Stimulated activated memory B cell treated with anti-CD40 and anti-IgM and Interleukin-4, amounts not matched to agents 10 μg/mL and 1 μg/mL and 100 μg/mL, for 72 hours (primary cell): Measurements from ENCODE around the gene HSPB7.
"Not testable (repeated sequence)": the region's sequence is repeated elsewhere in the genome, so short reads cannot be mapped to it uniquely, and the experiment has no call there.

Source experiments
- ATAC-seq: fragments of 150-1000 bp; cut with Tn5 transposase; 2 replicates; pipeline ENCODE4 v1.10.0; 2021
- H3K27ac Mint-ChIP-seq: one replicate; pipeline ENCODE4 v1.8.0; 2022; ENCODE audit warnings: mild to moderate bottlenecking, mixed read lengths
- H3K27me3 Mint-ChIP-seq: one replicate; pipeline ENCODE4 v1.8.0; 2022; ENCODE audit warnings: mixed read lengths
- H3K36me3 Mint-ChIP-seq: one replicate; pipeline ENCODE4 v1.8.0; 2022; ENCODE audit warnings: mixed read lengths
- H3K4me1 Mint-ChIP-seq: one replicate; pipeline ENCODE4 v1.8.0; 2022; ENCODE audit warnings: mixed read lengths
- H3K4me3 Mint-ChIP-seq: one replicate; pipeline ENCODE4 v1.8.0; 2022; ENCODE audit warnings: mild to moderate bottlenecking, moderate library complexity, mixed read lengths
- H3K9me3 Mint-ChIP-seq: one replicate; pipeline ENCODE4 v1.8.0; 2022; ENCODE audit warnings: mixed read lengths

HSPB7 gene

DNA sequence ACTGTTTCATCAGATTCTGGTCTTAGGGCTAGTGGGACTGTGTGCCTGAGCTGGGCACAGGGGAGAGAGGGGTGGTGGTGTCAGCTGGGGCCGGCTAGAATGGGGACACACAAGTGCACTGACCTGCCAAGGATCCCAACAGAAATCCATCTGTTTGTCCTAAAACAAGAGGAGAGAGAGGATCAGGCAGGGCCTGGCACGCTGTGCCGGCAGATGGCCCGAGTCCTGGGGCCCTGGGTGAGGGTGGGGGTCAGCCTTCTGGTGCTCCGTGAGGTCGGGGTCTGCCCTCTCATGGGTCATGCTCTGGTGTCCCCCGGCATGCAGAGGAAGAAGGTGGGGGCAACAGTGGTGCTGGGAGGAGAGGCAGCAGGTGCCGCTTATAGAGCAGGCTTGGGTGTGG, 22.0 kb upstream of the HSPB7 start:
- peaks cover 47% of the 10 kb centered on the region for H3K27me3 Mint-ChIP-seq
- H3K36me3 Mint-ChIP-seq, ATAC-seq, H3K27ac Mint-ChIP-seq, H3K4me1 Mint-ChIP-seq, H3K9me3 Mint-ChIP-seq, H3K4me3 Mint-ChIP-seq: not testable (repeated sequence)

DNA sequence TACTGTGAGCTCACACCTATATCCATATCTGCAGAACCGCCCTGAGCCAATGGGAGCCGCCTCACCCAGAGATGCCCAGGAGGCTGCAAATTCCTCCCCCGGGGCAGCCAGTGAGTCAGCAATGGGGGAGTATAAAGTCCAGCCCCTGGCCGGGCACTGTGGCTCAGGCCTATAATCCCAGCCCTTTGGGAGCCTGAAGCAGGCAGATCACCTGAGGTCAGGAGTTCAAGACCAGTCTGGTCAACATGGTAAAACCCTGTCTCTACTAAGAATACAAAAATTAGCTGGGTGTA, 20.7 kb upstream of the HSPB7 start:
- no peaks in the 10 kb centered on the region for H3K9me3 Mint-ChIP-seq
- no peaks in the 10 kb centered on the region for H3K4me1 Mint-ChIP-seq
- ATAC-seq, result no peak
- no peak overlapping the region for H3K27ac Mint-ChIP-seq
- H3K4me3 Mint-ChIP-seq, result no peak overlapping the region
- no peaks in the 10 kb centered on the region for H3K36me3 Mint-ChIP-seq
- H3K27me3 Mint-ChIP-seq, result peaks cover 48% of the 10 kb centered on the region

DNA sequence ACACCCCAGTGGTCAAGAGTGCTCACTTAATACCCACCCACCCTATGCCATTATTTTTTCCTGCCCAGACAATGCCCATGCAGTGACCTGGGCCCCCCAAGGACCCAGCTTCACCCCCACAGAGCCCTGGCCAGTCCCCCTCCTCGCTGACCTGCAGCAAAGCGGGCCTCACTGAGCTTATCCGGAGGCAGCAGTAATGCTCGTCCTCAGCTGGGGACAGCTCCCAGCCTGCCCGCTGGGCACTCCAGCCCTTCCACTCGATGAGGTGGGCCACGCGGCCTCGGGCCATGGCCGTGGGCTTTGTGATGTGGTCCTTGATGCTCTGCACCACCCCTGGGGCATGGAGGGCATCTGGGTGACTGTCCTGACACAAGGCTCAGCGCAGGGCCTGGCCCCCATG, 18.6 kb upstream of the HSPB7 start:
- H3K4me3 Mint-ChIP-seq, H3K9me3 Mint-ChIP-seq, ATAC-seq, H3K27ac Mint-ChIP-seq, H3K36me3 Mint-ChIP-seq, H3K4me1 Mint-ChIP-seq: not testable (repeated sequence)
- H3K27me3 Mint-ChIP-seq, result peaks cover 46% of the 10 kb centered on the region

DNA sequence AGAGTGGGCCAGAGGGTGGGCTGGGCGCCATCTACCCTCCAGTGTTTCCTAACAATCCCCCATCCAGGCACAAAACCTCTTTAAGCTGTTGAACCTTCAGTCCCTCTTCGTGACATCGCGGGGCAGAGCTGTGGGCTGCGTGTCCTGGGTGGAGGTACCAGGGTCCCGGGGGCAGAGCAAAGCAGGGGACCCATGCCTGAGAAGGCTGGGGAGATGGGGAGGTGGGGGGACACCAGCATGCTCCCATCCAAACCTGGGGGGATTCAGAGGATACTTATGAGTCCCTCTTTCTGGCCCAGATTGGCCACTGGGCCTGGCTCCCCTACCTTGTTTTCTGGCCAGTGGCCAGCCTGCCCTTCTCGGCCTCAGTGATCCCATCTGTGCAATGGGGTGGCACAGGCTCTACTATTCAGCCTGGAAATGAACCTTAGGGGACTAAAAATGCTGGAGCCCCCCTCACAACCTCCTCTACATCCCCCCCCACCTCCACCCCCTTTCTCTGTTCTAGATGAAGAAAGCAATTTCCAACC, 15.3 kb upstream of the HSPB7 start:
- H3K9me3 Mint-ChIP-seq, ATAC-seq, H3K36me3 Mint-ChIP-seq, H3K27ac Mint-ChIP-seq, H3K4me3 Mint-ChIP-seq: not testable (repeated sequence)
- Mint-ChIP-seq H3K27me3 (peaks cover 61% of the 10 kb centered on the region), H3K4me1 (peaks cover 12% of the 10 kb centered on the region)

DNA sequence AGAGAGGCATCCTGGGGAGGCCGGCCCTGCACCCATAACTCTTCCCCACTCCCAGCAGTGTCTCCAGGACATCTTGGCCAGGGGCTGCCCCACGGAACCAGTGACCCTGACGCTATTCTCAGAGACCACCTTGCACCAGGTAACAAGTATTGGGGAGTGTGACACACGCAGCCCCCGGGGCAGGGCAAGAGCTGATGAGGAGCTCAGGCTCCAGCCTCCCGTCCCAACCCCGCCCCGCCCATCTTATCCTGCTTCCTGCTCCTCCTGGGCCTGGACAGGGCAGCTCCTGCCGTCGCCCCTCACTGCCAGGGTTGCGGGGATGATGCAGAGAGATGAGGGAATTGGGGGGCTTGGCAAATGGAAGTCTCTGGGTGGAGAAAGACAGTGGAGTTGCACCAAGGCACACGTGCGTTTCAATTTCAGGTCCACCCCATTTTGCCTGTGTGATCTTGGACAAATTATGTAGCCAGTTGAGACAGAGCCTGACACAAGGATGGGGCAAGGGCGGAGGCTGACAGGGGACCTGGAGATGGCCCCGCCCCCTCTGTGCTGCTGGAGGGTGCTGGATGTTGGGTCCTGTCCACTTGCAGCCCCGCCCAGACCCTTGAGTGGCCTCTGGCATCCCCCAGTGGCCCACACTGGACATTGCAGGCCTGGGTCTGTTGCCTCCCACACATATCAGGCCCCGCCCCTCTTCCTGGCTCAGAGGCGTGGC, 14.7 kb upstream of the HSPB7 start:
- ATAC-seq, result peak; percentile 76
- Mint-ChIP-seq H3K9me3 (no peaks in the 10 kb centered on the region), H3K27me3 (peaks cover 65% of the 10 kb centered on the region), H3K4me3 (no peak overlapping the region), H3K4me1 (peaks cover 15% of the 10 kb centered on the region), H3K27ac (no peak overlapping the region), H3K36me3 (no peaks in the 10 kb centered on the region)

DNA sequence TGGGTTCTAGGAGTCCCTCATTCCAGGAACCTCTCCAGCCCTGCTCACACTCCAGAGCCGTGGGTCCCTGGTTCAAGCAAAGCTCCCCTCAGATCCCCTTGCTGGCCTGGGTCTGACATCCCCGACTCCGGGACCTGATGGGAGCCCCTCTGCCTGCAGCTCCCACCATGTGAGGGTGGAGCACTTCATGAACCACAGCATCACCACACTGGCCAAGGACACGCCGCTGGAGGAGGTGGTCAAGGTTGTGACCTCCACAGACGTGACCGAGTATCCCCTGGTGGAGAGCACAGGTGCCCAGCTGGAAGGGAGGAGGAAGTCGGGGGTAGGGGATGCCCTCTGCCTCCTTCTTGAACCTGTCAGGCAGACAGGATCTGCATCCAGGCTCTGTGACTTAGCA, 13.7 kb upstream of the HSPB7 start:
- peaks cover 65% of the 10 kb centered on the region for H3K27me3 Mint-ChIP-seq
- no peak for ATAC-seq
- H3K9me3 Mint-ChIP-seq, result no peaks in the 10 kb centered on the region
- no peak overlapping the region for H3K27ac Mint-ChIP-seq
- no peaks in the 10 kb centered on the region for H3K36me3 Mint-ChIP-seq
- H3K4me3 Mint-ChIP-seq, result no peak overlapping the region
- peaks cover 25% of the 10 kb centered on the region for H3K4me1 Mint-ChIP-seq

DNA sequence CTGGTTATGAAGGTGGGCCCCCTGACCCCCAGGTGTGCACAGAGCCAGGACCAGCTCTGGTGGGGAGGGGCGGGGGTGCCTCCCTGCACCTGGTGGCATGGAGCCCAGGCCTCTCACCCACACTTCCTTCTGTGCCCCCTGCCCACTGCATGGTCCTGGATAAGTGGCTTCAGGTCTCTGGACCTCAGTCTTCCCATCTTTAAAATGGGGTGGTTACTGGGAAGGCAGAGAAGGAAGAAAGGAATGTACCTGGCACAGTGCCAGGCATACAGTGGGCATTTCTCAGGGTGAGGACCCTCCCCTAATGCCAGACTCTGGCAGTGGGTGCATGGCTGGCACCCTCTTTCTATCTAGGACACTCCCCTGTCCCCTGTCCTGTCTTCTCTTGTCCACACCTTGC, 11.4 kb upstream of the HSPB7 start:
- Mint-ChIP-seq H3K4me3 (no peak overlapping the region), H3K4me1 (peaks cover 25% of the 10 kb centered on the region), H3K36me3 (no peaks in the 10 kb centered on the region), H3K27me3 (peaks cover 61% of the 10 kb centered on the region), H3K27ac (no peak overlapping the region), H3K9me3 (no peaks in the 10 kb centered on the region)
- ATAC-seq, result no peak

DNA sequence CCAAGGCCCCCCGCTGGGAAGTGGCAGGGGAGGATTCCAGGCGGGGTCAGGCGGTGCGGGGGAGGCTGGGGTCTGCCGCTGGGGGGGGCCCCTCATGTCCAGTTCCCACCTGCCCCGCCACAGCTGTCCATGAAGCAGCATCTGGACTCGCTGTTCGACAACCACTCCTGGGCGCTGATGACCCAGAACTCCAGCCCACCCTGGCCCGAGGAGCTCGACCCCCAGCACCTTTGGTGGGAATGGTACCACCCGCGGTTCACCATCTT, 11.1 kb upstream of the HSPB7 start:
- H3K36me3 Mint-ChIP-seq, ATAC-seq: not testable (repeated sequence)
- peaks cover 25% of the 10 kb centered on the region for H3K4me1 Mint-ChIP-seq

DNA sequence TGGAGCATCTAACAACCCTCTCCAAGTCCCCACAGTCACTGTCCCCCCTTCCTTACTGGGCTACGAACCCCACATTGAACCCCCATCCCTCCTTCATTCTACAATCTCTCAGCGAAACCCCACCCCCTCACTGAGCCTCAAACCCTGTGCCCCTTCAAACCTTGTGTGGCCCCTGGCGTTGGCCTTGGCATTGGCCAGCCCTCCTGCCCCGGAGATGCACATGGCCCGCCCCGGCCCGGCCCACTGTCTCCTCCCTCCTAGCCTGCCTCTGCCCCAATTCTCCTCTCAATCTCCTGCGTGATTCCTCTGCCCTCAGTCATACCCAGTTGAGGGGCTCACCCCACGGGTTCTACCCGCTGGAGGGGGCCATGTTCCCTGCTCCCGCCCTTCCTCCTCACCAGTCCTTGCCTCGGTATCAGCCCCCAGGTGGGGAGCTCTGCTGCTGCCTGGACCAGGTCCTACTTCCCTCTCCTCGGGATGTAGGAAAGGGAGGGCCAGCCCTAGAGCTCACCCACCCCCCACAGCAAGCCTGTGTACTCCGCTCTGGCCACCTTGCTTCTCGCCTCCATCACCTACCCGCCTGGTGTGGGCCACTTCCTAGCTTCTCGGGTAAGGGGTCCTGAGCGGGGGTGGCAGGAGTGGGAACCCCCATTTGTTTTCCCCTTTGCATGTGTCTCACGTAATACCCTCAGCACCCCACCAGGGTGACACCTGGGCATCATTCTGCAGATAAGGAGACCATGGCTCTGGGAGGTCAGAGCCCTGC, 10.6 kb upstream of the HSPB7 start:
- Mint-ChIP-seq H3K27me3 (peaks cover 57% of the 10 kb centered on the region), H3K27ac (no peak overlapping the region), H3K4me1 (peaks cover 25% of the 10 kb centered on the region), H3K36me3 (no peaks in the 10 kb centered on the region), H3K4me3 (peak overlapping the region; percentile 8), H3K9me3 (no peaks in the 10 kb centered on the region)
- ATAC-seq, result no peak

More for the DNA sequence above, 11.1 kb upstream of the HSPB7 start:
- not testable (repeated sequence) for H3K9me3 Mint-ChIP-seq, H3K27ac Mint-ChIP-seq, H3K4me3 Mint-ChIP-seq
- H3K27me3 Mint-ChIP-seq, result peaks cover 58% of the 10 kb centered on the region

DNA sequence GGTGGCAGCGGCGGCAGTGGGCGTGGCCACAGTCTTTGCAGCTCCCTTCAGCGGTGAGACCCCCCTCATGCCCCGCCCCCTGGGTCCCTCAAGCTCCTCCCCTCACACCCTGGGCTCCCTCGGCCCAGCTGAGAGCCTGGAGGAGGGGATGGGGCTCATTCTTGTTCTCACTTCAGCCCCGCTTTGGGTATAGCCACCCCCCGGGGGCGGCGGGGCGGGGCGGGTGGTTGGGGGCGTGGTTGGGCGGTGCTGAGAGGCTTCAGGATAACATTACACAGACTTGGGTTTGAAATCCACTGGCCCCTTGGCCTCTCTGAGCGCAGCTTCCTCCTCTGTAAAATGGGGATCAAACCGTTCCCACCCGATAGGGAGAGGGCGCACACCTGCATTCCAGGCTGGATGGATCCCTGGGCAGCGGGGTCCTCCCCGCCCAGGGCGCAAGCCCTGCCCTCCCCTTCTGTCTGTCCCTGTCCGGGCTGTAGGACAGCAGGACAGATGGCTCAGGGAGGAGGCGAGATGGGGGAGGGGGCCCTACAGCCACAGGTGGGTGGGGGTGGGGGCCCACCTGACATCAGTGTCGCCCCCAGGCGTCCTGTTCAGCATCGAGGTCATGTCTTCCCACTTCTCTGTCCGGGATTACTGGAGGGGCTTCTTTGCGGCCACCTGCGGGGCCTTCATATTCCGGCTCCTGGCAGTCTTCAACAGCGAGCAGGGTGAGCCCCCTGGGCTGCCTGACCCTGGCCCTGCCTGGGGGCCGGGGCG, 9.1 kb upstream of the HSPB7 start:
- no peak for ATAC-seq
- no peaks in the 10 kb centered on the region for H3K36me3 Mint-ChIP-seq
- H3K4me3 Mint-ChIP-seq, result peak overlapping the region; percentile 42
- H3K9me3 Mint-ChIP-seq, result no peaks in the 10 kb centered on the region
- H3K27me3 Mint-ChIP-seq, result peaks cover 56% of the 10 kb centered on the region
- no peak overlapping the region for H3K27ac Mint-ChIP-seq
- peaks cover 18% of the 10 kb centered on the region for H3K4me1 Mint-ChIP-seq

DNA sequence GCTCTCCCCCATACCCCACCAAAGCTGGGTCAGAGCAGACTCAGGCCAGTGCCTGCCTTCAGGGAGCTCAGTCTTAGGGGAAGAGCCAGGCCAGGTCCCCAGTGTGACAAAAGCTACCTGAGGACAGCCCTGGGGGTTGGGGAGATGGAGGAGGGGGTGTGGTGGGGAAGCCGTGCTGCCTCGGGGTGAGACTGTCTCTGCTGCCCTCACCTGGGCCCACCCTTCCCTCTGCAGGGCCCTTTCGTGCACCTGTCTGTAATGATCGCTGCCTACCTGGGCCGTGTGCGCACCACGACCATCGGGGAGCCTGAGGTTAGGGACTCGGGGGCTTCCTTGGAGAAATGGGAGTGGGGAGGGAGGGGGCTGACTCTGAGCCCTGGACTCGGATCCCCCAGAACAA, 8.5 kb upstream of the HSPB7 start:
- not testable (repeated sequence) for H3K36me3 Mint-ChIP-seq, H3K27ac Mint-ChIP-seq, ATAC-seq, H3K4me3 Mint-ChIP-seq, H3K9me3 Mint-ChIP-seq
- Mint-ChIP-seq H3K27me3 (peaks cover 62% of the 10 kb centered on the region), H3K4me1 (peaks cover 18% of the 10 kb centered on the region)

DNA sequence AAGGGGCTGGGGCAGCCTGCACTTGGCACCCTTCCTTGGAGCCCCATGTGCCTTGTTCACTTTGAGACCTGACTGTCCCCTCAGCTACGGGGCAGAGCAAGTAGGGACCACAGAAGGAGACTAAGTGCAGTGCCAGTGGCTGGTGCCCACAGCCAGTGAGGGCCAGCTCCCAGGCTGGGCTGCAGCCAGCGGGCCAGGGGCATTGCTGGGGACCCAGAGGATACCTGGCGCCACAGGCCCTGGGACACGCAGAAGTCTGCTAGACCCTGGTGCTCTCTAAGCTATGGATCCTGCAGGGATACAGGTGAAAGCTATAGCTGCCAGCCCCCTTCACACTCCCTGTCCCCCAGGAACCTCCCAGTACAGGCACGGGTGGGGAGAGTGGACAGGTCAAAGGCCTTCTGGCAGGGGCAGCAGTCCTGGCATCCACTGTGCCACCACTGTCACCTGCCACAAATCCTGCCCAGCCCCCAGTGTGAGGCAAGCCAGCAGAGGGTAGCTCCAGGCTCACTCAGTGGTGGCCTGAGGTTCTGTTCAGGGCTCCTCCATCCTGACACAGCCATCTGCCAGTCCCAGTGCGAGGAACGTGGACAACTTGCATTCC, 5.3 kb upstream of the HSPB7 start:
- H3K4me1 Mint-ChIP-seq, result peaks cover 12% of the 10 kb centered on the region
- no peaks in the 10 kb centered on the region for H3K9me3 Mint-ChIP-seq
- H3K4me3 Mint-ChIP-seq, result no peak overlapping the region
- peaks cover 36% of the 10 kb centered on the region for H3K27me3 Mint-ChIP-seq
- H3K27ac Mint-ChIP-seq, result no peak overlapping the region
- ATAC-seq, result no peak
- no peaks in the 10 kb centered on the region for H3K36me3 Mint-ChIP-seq

DNA sequence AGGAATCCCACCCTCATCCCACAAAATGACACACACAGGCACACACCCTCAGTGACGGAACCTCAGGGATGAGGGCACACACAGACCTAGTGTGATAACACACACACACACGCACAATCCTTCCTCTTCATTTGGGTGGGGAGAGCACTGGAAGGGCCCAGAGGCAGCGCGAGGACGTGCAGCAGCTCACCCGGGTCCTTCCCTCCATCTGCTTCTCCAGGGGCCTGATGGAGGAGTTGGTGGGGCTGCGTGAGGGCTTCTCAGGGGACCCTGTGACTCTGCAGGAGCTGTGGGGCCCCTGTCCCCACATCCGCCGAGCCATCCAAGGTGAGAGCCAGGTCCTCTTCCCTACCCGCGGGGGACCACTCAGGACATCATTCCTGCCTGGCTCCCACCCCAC, 4.5 kb upstream of the HSPB7 start:
- Mint-ChIP-seq H3K27me3 (peaks cover 29% of the 10 kb centered on the region), H3K36me3 (no peaks in the 10 kb centered on the region), H3K4me3 (no peak overlapping the region), H3K27ac (no peak overlapping the region), H3K9me3 (no peaks in the 10 kb centered on the region), H3K4me1 (peaks cover 13% of the 10 kb centered on the region)
- ATAC-seq, result no peak

DNA sequence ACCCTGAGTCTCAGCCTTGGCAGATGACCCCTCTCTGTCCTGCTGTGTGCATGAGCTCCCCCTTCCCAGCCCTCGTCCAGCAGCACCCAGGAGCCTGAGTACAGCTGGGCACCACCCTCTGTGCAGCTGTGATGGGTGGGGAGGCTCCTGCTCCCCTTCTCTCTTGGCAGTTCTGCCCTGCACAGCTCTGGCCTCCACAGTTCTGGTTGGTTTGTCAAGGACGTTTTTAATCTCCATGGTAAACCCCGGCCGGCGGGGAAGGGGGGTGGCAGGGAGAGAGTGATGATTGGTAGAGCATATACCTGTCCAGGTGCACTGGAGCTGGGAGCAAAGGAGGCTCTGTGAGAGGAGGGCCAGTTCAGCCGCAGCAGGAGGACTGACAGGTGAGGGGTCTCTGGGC, 3.8 kb upstream of the HSPB7 start, which contains the start of gene CLCNKA:
CLCNKA (plus strand) TSS at position 356 of the 400 bp plus-strand sequence. CDS start 584 bp downstream, outside the sequence.
- Mint-ChIP-seq H3K4me3 (no peak within 1 kb of the TSS), H3K27ac (no peak within 1 kb of the TSS), H3K9me3 (no peaks in the 10 kb centered on the region), H3K4me1 (peaks cover 11% of the 10 kb centered on the region), H3K27me3 (peaks cover 22% of the 10 kb centered on the region), H3K36me3 (no peaks in the 10 kb centered on the region)
- ATAC-seq, result no peak

DNA sequence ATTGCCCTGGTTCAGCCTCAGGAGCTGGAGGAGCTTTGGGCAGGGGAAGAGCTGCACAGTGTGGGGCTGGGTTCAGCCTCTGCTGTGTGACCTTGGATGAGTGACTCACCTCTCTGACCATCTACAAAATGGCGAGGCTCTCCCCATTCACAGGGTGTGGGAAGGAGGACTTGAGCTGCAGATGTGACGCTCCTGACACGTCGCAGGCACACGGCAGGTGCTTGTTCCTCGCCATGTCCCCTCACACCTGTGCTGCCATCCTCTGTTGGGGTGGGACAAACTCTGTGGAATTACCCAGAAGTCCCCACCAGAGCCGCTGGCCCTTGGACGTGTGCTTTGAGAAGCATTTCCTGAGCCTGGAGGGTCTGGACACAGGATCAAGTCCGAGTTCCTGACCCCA, 3.0 kb upstream of the HSPB7 start:
- not testable (repeated sequence) for H3K4me3 Mint-ChIP-seq, H3K9me3 Mint-ChIP-seq, H3K36me3 Mint-ChIP-seq, H3K27ac Mint-ChIP-seq, ATAC-seq
- Mint-ChIP-seq H3K27me3 (peaks cover 23% of the 10 kb centered on the region), H3K4me1 (peaks cover 13% of the 10 kb centered on the region)
